Hepatocyte (in vitro differentiated cells): Measurements from ENCODE around the gene FBXL17.

Source experiments
- EZH2 ChIP-seq: fragments of 200-600 bp; sonication (generic); IDR thresholded peaks from 2 replicates; pipeline ENCODE4 v1.6.1; 2016; ENCODE audit warnings: antibody characterized with exemption, mild to moderate bottlenecking, borderline replicate concordance
- EZH2phosphoT487 ChIP-seq: fragments of 200-600 bp; sonication (generic); IDR thresholded peaks from one replicate; pipeline ENCODE4 v1.6.1; 2018; ENCODE audit warnings: antibody characterized with exemption, mild to moderate bottlenecking, low read depth, moderate library complexity; ENCODE audit not compliant: unreplicated experiment, severe bottlenecking
- TF ChIP-seq, protein P1 (sequence below): fragments of 200-600 bp; sonication (generic); IDR thresholded peaks from 2 replicates; pipeline ENCODE4 v1.5.1; 2016; ENCODE audit warnings: antibody characterized with exemption, mild to moderate bottlenecking; ENCODE audit not compliant: poor library complexity

DNA sequence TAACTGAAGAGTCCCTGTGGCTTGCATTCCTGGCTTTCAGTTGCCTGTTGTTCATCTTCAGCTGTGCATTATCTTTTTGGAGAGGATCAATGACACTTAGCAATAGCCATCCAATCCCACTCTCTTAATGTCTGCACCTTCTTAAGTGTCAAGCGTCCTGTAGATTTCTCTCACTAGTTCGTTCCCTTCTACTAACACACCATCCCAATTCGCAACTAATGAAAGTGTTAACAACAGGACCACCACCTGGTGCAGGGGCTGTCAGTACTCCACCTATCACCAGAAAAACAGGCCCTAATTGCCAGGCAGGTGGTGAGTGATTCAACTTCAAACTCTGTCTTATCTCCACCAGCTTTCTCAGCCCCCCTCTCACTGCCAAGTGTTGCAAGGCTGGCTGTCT is 541.7 kb downstream of the FBXL17 start:
- TF ChIP-seq, protein P1, sequence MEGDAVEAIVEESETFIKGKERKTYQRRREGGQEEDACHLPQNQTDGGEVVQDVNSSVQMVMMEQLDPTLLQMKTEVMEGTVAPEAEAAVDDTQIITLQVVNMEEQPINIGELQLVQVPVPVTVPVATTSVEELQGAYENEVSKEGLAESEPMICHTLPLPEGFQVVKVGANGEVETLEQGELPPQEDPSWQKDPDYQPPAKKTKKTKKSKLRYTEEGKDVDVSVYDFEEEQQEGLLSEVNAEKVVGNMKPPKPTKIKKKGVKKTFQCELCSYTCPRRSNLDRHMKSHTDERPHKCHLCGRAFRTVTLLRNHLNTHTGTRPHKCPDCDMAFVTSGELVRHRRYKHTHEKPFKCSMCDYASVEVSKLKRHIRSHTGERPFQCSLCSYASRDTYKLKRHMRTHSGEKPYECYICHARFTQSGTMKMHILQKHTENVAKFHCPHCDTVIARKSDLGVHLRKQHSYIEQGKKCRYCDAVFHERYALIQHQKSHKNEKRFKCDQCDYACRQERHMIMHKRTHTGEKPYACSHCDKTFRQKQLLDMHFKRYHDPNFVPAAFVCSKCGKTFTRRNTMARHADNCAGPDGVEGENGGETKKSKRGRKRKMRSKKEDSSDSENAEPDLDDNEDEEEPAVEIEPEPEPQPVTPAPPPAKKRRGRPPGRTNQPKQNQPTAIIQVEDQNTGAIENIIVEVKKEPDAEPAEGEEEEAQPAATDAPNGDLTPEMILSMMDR = no peak
- TF ChIP-seq EZH2 = no peak
- no peak for TF ChIP-seq EZH2phosphoT487
